HTERT RPE-1 (cell line): ENCODE results near the gene C22orf23.
"Not testable (repeated sequence)": the region's sequence is repeated elsewhere in the genome, so short reads cannot be mapped to it uniquely, and the experiment has no call there.

Source experiments
- in situ Hi-C: fragments of 300-500 bp; cut with MboI; formaldehyde crosslinking; loops from 4 replicates; pipeline ENCODE4 v1.14.3; 2020; ENCODE audit warnings: low sequenced_read_pairs

Gene C22orf23

GRCh38 chr22:37957232-37957631, 3.8 kb upstream of the C22orf23 start:
- in situ Hi-C loops: no loop called here

- in situ Hi-C loops: not testable (repeated sequence)
Measured at GRCh38 chr22:37955825-37956397, 2.5 kb upstream of the C22orf23 start.

GRCh38 chr22:37954686-37955085, 1.3 kb upstream of the C22orf23 start:
- in situ Hi-C loops: no loop called here

GRCh38 chr22:37953062-37953436, 352 bp downstream of the C22orf23 start:
- in situ Hi-C loops: no loop called here

- in situ Hi-C loops: not testable (repeated sequence)
Measured at GRCh38 chr22:37952629-37953028, 772 bp downstream of the C22orf23 start.

GRCh38 chr22:37951305-37951704, 2.1 kb downstream of the C22orf23 start:
- in situ Hi-C loops: no loop called here

- in situ Hi-C loops: not testable (repeated sequence)
Measured at GRCh38 chr22:37947142-37947795, 6.1 kb downstream of the C22orf23 start.

GRCh38 chr22:37944423-37944822, 9.0 kb downstream of the C22orf23 start:
- in situ Hi-C loops: not testable (repeated sequence)

GRCh38 chr22:37943825-37944198, 9.6 kb downstream of the C22orf23 start:
- in situ Hi-C loops: no loop called here

- in situ Hi-C loops: no loop called here
Measured at GRCh38 chr22:37943136-37943824, 10.1 kb downstream of the C22orf23 start.

GRCh38 chr22:37942133-37942532, 11.3 kb downstream of the C22orf23 start:
- in situ Hi-C loops: no loop called here

- in situ Hi-C loops: no loop called here
Measured at GRCh38 chr22:37940698-37941376, 12.6 kb downstream of the C22orf23 start.

GRCh38 chr22:37933711-37934376, 19.6 kb downstream of the C22orf23 start:
- in situ Hi-C loops: no loop called here

GRCh38 chr22:37932821-37933578, 20.4 kb downstream of the C22orf23 start:
- in situ Hi-C loops: no loop called here

- in situ Hi-C loops: no loop called here
Measured at GRCh38 chr22:37932401-37932800, 21.0 kb downstream of the C22orf23 start.

- in situ Hi-C loops: no loop called here
Measured at GRCh38 chr22:37931893-37932389, 21.5 kb downstream of the C22orf23 start.

GRCh38 chr22:37930952-37931440, 22.4 kb downstream of the C22orf23 start:
- in situ Hi-C loops: no loop called here

- in situ Hi-C loops: no loop called here
Measured at GRCh38 chr22:37930270-37930951, 23.0 kb downstream of the C22orf23 start.

GRCh38 chr22:37929390-37929789, 24.0 kb downstream of the C22orf23 start:
- in situ Hi-C loops: no loop called here

GRCh38 chr22:37927637-37927936, 25.8 kb downstream of the C22orf23 start:
- in situ Hi-C loops: no loop called here
